T-helper 1 cell treated with Interleukin-12 subunit alpha and Interleukin-12 subunit beta and Interleukin-4 antibody, amounts not matched to agents 30 ng/mL and 1 ng/mL, for 36 hours (primary cell): Measurements from ENCODE around the gene AEN. TPM values are rescaled to one million over a fixed set of nuclear protein-coding genes. Genes with fewer than 3 reads are reported as not detected.
"Not testable (repeated sequence)": the region's sequence is repeated elsewhere in the genome, so short reads cannot be mapped to it uniquely, and the experiment has no call there.

ENCODE experiments used
- intact Hi-C: fragments of 100-400 bp; cut with micrococcal nuclease; formaldehyde crosslinking; loops from one replicate; pipeline ENCODE4 v1.15.1; 2024
- total RNA-seq: library from RNA; stranded (reverse); gene quantifications from 2 replicates; pipeline ENCODE4 v1.2.3, GENCODE V29; 2022

AEN gene
- total RNA-seq, 1 donor from 2014 or later = 58.2 TPM

DNA sequence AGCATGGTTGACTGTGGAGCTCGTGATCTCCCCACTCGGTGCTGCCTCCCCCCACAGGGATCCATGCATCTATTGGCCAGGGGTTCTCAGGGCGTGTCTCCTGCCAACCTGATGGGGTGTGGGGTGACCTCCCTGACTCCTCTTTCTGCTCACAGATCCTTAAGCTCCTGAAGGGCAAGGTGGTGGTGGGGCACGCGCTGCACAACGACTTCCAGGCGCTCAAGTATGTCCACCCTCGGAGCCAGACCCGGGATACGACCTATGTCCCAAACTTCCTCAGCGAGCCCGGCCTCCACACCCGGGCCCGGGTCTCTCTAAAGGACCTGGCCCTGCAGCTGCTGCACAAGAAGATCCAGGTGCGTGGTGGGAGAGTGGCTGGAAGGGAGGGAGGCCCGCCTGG lies 7.9 kb downstream of the AEN start:
- intact Hi-C loops = no loop called here

- intact Hi-C loops = no loop called here
Measured at GRCh38 chr15:88630141-88630721, 9.1 kb downstream of the AEN start.

GRCh38 chr15:88630798-88631463 lies 9.8 kb downstream of the AEN start:
- intact Hi-C loops = no loop called here

- intact Hi-C loops = no loop called here
Measured at GRCh38 chr15:88631464-88632028, 10.4 kb downstream of the AEN start.

- intact Hi-C loops = not testable (repeated sequence)
Measured at GRCh38 chr15:88632797-88633196, 11.7 kb downstream of the AEN start.

- intact Hi-C loops = no loop called here
Measured at GRCh38 chr15:88634449-88634848, 13.3 kb downstream of the AEN start.

DNA sequence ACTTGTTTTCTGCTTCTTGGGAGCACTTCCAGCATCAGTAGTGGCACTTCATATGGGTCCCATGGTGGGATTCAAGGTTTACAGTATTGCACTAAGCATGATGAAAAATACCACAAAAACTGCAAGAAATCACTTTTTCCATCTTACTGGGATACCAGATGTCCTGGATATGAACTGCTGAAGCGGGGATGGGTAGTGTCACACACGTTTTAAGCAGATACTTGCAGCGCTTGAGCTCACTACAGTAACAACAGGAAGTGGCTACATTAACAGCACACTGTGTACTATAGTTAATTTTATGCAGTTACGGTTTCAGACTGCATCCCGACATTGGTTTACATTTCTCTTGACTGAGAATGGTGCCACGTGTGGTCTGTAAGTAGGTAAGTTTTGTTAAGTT lies 14.2 kb downstream of the AEN start:
- intact Hi-C loops = loop anchor here (1.0 kb wide), 1 partner anchor 8 kb away; no protein-coding TSS in a partner anchor

- intact Hi-C loops = no loop called here
Measured at GRCh38 chr15:88636050-88636449, 14.9 kb downstream of the AEN start.

DNA sequence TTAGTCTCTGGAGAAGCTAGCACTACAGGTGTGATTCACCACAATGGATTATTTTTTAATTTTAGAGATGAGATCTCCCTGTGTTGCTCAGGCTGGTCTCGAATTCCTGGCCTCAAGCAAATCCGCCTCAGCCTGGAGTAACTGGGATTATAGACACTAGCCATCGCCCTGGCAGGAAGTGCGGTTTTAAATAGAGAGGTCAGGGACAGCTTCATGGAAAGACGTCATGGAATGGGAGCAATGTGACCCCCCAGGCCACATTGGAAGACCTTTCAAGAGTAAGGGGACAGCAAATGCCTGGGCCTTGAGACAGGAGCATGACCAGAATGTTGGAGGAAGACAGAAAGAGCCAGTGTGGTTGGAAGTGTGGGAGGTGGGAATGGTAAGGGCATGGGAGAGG lies 15.5 kb downstream of the AEN start:
- intact Hi-C loops = no loop called here

- intact Hi-C loops = no loop called here
Measured at GRCh38 chr15:88637436-88637835, 16.3 kb downstream of the AEN start.

DNA sequence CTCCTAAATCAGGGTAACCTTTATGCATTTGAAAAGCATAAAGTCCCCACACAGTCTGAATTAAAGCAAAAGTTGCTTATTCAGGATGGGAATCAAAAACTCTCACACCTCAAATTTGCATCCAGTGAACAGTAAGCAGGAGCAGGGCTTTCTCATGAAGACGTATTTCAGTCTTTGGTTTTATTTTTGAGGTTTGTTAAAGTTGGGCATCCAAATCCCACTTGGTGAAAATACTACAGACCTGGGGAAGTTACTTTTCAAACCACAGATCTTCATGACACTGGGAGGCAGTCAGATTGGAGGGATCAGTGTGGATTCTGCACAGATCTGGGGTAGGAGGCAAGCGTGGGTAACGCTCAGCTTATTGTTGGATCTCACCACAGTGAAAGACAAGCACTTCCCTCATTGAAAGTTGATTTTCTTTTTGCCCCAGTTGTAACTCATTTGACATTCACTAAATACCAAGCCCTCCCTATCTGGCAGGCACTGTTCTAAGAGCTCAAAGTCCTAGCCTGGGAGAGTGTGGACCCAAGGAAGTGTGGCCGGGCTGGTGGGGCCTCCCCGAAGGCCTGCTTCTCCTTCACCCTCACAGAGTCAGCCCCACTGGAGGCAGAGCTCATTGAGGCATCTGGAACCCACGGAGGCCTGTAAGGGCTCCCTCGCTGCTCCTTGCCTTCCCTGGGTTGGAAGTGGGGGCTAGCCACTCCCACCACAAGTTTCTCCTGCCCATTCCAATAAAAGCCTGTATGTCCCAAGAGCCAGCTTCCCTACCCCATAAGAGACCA lies 16.9 kb downstream of the AEN start:
- intact Hi-C loops = loop anchor here (1.0 kb wide), 4 partner anchors 11 to 171 kb away; partner anchors contain the start of genes DET1, MRPL46 and MRPS11

DNA sequence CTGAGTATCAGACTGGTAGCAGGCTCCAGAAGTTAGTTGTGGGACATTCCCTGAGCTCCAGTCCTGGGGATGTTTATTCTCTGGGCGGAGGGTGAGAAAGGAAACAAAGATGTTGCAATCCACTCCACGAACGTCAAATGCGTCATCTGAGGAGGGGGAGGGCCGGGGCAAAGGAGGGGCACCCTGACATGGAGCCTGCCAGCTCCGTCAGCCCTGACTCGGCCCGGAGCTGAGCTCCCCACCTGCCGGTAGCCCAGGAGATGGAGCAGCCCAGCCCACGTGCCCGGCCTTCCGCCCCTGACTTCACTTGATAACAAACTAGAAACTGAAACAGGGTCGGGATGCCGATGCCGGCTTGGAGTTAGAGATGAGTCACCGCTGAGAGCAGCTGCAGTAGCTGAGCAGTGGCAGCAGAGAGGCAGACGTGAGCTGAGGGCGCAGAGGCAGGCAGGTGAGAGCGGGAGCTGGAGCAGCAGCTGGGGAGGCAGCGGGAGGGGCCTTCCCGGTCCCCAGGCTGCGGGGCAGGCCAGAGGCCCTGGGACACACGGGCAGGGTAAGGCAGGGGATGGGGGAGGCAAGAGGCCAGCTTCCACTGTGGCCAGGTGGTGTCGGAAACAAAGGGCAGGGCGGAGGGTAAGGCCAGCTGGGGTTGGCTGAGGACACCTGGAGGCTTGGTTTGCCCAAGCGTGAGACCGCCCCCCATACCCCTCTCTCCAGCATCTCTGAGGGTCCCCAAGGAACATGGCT lies 17.7 kb downstream of the AEN start, which contains the start of gene ISG20:
ISG20 (plus strand) TSS at position 391 of the 747 bp plus-strand sequence; CDS start at position 742, 351 bp downstream.
- intact Hi-C loops = loop anchor here (1.0 kb wide), 4 partner anchors 11 to 171 kb away; partner anchors contain the start of genes DET1, MRPL46 and MRPS11

- intact Hi-C loops = no loop called here
Measured at GRCh38 chr15:88641959-88642452, 20.9 kb downstream of the AEN start.

- intact Hi-C loops = not testable (repeated sequence)
Measured at GRCh38 chr15:88642514-88642913, 21.4 kb downstream of the AEN start.

- intact Hi-C loops = no loop called here
Measured at GRCh38 chr15:88644741-88645140, 23.6 kb downstream of the AEN start.

DNA sequence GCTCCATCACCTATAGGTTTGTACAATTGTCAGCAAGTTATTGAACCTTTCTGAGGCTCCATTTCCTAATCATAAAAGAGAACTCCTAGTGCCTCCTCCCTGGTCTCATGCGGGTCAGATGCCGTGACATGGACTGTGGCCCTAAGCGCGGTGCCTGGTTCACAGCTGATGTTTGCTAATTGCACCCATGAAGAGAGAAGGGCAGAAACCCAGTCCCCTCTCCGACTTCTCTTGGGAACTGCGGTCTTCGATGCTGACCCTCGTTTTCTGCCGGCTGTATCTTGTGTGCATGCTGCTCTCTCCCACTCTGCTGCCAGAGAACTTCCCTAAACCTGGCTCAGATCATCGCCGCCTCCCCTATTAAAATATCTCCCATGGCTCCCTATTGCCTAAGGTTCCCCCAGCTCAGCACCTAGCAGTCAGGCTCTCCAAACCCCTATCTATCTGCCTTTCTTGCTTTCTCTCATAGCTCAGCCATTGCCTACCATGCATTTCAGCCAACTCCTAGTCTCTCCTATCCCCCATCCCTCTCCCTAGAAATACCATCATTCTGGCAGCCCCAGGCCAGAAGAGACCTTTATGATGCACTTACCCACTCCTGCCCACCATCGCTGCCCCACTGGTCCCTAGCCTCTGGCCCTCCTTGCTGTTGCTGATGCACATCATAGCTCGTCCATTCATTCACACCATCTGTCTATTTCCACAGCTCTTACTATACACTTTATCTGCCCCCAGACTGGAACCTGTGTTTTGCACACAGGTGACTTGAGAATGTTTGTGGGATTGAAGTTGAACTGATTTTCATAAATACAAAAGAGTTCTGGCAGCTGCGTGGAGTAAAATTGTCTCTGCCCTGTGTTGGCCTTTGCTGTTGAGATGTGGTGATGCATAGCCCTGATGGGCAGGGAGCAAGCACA lies 24.3 kb downstream of the AEN start:
- intact Hi-C loops = no loop called here

- intact Hi-C loops = no loop called here
Measured at GRCh38 chr15:88646088-88646405, 24.9 kb downstream of the AEN start.

DNA sequence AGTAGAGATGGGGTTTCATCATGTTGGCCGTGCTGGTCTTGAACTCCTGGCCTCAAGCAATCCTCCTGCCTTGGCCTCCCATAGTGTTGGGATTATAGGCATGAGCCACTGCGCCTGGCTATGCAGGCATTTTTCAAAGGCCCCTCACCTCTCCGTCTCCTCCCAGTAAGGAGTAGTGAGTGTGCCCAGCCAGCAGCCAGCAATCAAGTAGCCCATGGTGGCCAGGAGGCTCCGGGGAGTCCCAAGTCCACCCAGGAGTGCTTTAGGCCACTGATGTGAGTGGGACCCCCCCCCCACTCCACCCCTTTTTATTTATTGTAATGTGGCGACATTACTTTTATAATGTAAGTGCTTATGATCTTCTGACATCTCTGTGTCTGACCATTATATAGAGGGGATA lies 25.8 kb downstream of the AEN start:
- intact Hi-C loops = no loop called here

DNA sequence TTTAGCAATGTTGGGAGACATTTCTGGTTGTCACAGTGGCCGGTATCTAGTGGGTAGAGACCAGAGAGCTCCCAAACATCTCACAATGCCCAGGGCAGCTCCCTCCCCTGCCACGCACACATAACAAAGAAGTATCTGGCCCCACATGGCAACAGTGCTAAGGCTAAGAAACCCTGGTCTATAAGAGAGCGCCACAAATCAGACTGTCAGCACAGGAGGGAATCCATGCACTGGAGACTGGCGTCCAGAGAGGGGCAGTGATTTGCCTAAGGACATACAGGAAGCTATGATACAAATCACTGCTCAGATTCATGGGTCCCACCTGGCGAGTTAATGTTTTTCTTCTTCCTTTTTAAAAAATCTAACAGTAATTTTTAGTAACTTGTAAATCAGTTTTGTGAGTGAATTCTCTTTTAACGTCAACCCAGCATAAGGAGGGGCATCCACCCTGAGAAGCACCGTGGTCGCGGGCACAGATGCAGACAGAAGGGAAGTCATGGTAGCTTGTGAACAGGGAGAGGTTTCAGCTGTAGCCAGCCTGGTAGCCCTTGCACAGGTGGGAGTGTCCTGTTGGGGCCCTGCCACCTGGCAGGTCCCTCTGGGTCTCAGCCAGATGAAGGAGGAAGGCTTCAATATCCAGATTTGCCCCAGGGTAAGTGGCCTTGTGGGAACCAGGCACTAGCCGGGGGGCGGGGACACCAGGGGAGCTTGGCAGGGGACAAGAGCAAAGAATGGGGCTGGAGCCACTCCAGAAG lies 26.4 kb downstream of the AEN start:
- intact Hi-C loops = no loop called here
